ENCODE data around the gene CACNB1. TPM values are rescaled to one million over a fixed set of nuclear protein-coding genes. Genes with fewer than 3 reads are reported as not detected.

The CACNB1 gene
- total and polyA plus RNA-seq, 2 of the 13 experiments (the other 11 are each of a cell fraction or from before 2014, with no cell fraction given) = 0.75 to 1.5 TPM

- Histone ChIP-seq H4K20me1 (ENCODE audit: insufficient read depth, low read length) (no peaks in the 10 kb centered on the region), H3K27ac (ENCODE audit: extremely low read length, insufficient read depth, low read length) (no peak overlapping the region), H3K4me2 (ENCODE audit: low read depth, low read length) (no peak overlapping the region), H3K27me3 (ENCODE audit: control insufficient read depth in 1 of 2, insufficient read depth in 2 of 2, low read length in 2 of 2) (peaks cover 5 to 46% of the 10 kb centered on the region in 2 experiments; a peak in 4 of 5 replicates), H3K4me1 (ENCODE audit: insufficient read depth, low read length) (no peaks in the 10 kb centered on the region), H3K9me3 (ENCODE audit: low read length) (no peaks in the 10 kb centered on the region), H2AFZ (ENCODE audit: low read length) (no peak overlapping the region), H3K79me2 (ENCODE audit: insufficient read depth, low read length) (no peaks in the 10 kb centered on the region), H3K9ac (ENCODE audit: insufficient read depth, low read depth, low read length) (no peak overlapping the region), H3K4me3 (replicated peaks in 1 of 3; ENCODE audit: insufficient read depth in 1 of 3, low read depth in 2 of 3, low read length in 3 of 3) (no peak overlapping the region), H3K36me3 (replicated peaks in 1 of 2; ENCODE audit: control insufficient read depth in 1 of 2, insufficient read depth in 2 of 2, low read length in 2 of 2) (no peaks in the 10 kb centered on the region)
- peak; percentile 16; the same call in 2 of the 3 replicates for ATAC-seq
- no TSS peak for BruUV-seq (replicated peaks)
- FAIRE-seq = no peak
- in situ Hi-C loops (cut with HindIII; ENCODE audit: extremely low pct_ligation_motif_present, low pct_unique_long_range_greater_than_20kb) (no loop called here), intact Hi-C loops (cut with micrococcal nuclease; ENCODE audit: unreplicated experiment) (no loop called here)
- no peak for DNase-seq (ENCODE audit: low spot score)
- CTCF ChIA-PET (ENCODE audit: low intra/inter-chr PET ratio, low total read pairs) = no interaction called here
- POLR2A ChIA-PET = interaction anchor here (0.9 kb wide), 1 partner anchor 9 kb away, joined by 3 read pairs; no protein-coding TSS in a partner anchor
- 39% methylated on average over 7 of the region's 7 CpGs for WGBS (ENCODE audit: low lambda C conversion rate)
- TF ChIP-seq FOXC1 (CRISPR knock-in tag; IDR thresholded peaks at IDR 0.05; ENCODE audit: borderline replicate concordance) (no peak), PHF5A (CRISPR knock-in tag; IDR thresholded peaks at IDR 0.05; ENCODE audit: low read depth, unreplicated experiment) (no peak), MBD4 (IDR thresholded peaks at IDR 0.05; ENCODE audit: borderline replicate concordance, low read length) (no peak), ZNF660 (CRISPR knock-in tag; IDR thresholded peaks at IDR 0.05; ENCODE audit: borderline replicate concordance, low read depth) (no peak), ZNF12 (CRISPR knock-in tag; IDR thresholded peaks at IDR 0.05) (no peak), FOXO1 (CRISPR knock-in tag; IDR thresholded peaks at IDR 0.05) (no peak), THAP11 (CRISPR knock-in tag; IDR thresholded peaks at IDR 0.05) (no peak), GATAD2A (CRISPR knock-in tag; IDR thresholded peaks at IDR 0.05) (no peak), ZNF768 (CRISPR knock-in tag; IDR thresholded peaks at IDR 0.05) (no peak), ZBTB20 (CRISPR knock-in tag; IDR thresholded peaks at IDR 0.05; ENCODE audit: borderline replicate concordance, low read depth) (no peak), ZC3H4 (CRISPR knock-in tag; IDR thresholded peaks at IDR 0.05; ENCODE audit: borderline replicate concordance) (no peak), REST (IDR thresholded peaks at IDR 0.05; ENCODE audit: borderline replicate concordance in 1 of 2, low read depth in 1 of 2, low read length in 2 of 2) (no peak), ZSCAN20 (CRISPR knock-in tag; IDR thresholded peaks at IDR 0.05; ENCODE audit: borderline replicate concordance) (no peak), CEBPZ (IDR thresholded peaks at IDR 0.05; ENCODE audit: low read length) (no peak), JUNB (CRISPR knock-in tag; IDR thresholded peaks at IDR 0.05; ENCODE audit: borderline replicate concordance) (no peak), MEF2D (CRISPR knock-in tag; IDR thresholded peaks at IDR 0.05) (no peak), ZKSCAN5 (CRISPR knock-in tag; IDR thresholded peaks at IDR 0.05) (no peak), ZGPAT (CRISPR knock-in tag; IDR thresholded peaks at IDR 0.05) (no peak)
Observed at GRCh38 chr17:39143552-39144093, 53.8 kb downstream of the CACNB1 start.
